Endodermal cell (in vitro differentiated cells): Measurements from ENCODE around the gene POGZ. TPM values are rescaled to one million over a fixed set of nuclear protein-coding genes. Genes with fewer than 3 reads are reported as not detected.

Experiments
- DNase-seq: peaks from one replicate; pipeline ENCODE4 v3.0.0-alpha.2; 2017
- H3K27ac ChIP-seq: 2 replicates; pipeline ENCODE4 v1.5.1; 2013; ENCODE audit warnings: mild to moderate bottlenecking, low read depth, low read length, moderate library complexity
- H3K27me3 ChIP-seq: 2 replicates; pipeline ENCODE4 v1.6.1; 2013; ENCODE audit warnings: mild to moderate bottlenecking, low read length, moderate library complexity; ENCODE audit not compliant: insufficient read depth, control insufficient read depth, poor library complexity, severe bottlenecking
- H3K36me3 ChIP-seq: 2 replicates; pipeline ENCODE4 v1.7.0; 2013; ENCODE audit warnings: mild to moderate bottlenecking, low read length, moderate library complexity; ENCODE audit not compliant: control insufficient read depth, insufficient read depth
- H3K4me1 ChIP-seq: one replicate; pipeline ENCODE4 v1.7.0; 2013; ENCODE audit warnings: low read length; ENCODE audit not compliant: control insufficient read depth, insufficient read depth
- H3K4me3 ChIP-seq: 2 replicates; pipeline ENCODE4 v1.5.1; 2013; ENCODE audit warnings: mild to moderate bottlenecking, low read length, moderate library complexity
- H3K9ac ChIP-seq: 2 replicates; pipeline ENCODE4 v1.6.1; 2013; ENCODE audit warnings: mild to moderate bottlenecking, low read length, moderate library complexity; ENCODE audit not compliant: poor library complexity, severe bottlenecking; ENCODE audit errors: extremely low read depth
- H3K9me3 ChIP-seq: 2 replicates; pipeline ENCODE4 v1.6.1; 2013; ENCODE audit warnings: mild to moderate bottlenecking, low read length, moderate library complexity; ENCODE audit not compliant: control insufficient read depth
- H3K27ac Mint-ChIP-seq: 2 replicates; pipeline ENCODE4 v1.8.0; 2020; ENCODE audit warnings: mixed read lengths
- H3K27me3 Mint-ChIP-seq: 2 replicates; pipeline ENCODE4 v1.8.0; 2021; ENCODE audit warnings: mild to moderate bottlenecking, mixed read lengths; ENCODE audit not compliant: insufficient read depth
- H3K36me3 Mint-ChIP-seq: 2 replicates; pipeline ENCODE4 v1.8.0; 2020; ENCODE audit warnings: low read depth, mixed read lengths
- H3K4me1 Mint-ChIP-seq: 2 replicates; pipeline ENCODE4 v1.8.0; 2020; ENCODE audit warnings: mixed read lengths
- H3K4me3 Mint-ChIP-seq: 2 replicates; pipeline ENCODE4 v1.8.0; 2020; ENCODE audit warnings: mild to moderate bottlenecking, moderate library complexity, mixed read lengths
- H3K9me3 Mint-ChIP-seq: 2 replicates; pipeline ENCODE4 v1.8.0; 2020; ENCODE audit warnings: mild to moderate bottlenecking, mixed read lengths
- CTCF ChIP-seq: fragments of 200-600 bp; sonication (generic); conservative IDR thresholded peaks from 2 replicates; pipeline ENCODE4 v1.5.0; 2021; ENCODE audit warnings: antibody characterized with exemption, mild to moderate bottlenecking
- WGBS, 2 experiments: methylation state at CpG; one replicate each; pipeline versions ENCODE4 v1.1.5 to v1.1.7; 2013; ENCODE audit warnings: missing lambda C conversion rate in 2 of 2, mixed read lengths in 1 of 2; ENCODE audit not compliant: insufficient coverage in 1 of 2, insufficient read length in 1 of 2; 5-methylcytosine and 5-hydroxymethylcytosine counted together
- total RNA-seq, 2 donors: library from RNA; stranded (reverse); fragmentation: NEBNext Ultra II Directional in 1 of 2; extraction: Animal tissue kit (Norgen Biotek cat#: 25700) in 1 of 2; gene quantifications; 2 replicates in 1 of 2; 3 replicates in 1 of 2; pipeline ENCODE4 v1.2.1, GENCODE V29; 2021

POGZ gene
- total RNA-seq, 2 donors from 2014 or later = 138 to 165 TPM

GRCh38 chr1:151476083-151476482 lies 16.8 kb upstream of the POGZ start:
- WGBS, 2 experiments = 84 to 90% methylated on average over 4 to 6 of the region's 6 CpGs

GRCh38 chr1:151475175-151475574 lies 15.9 kb upstream of the POGZ start:
- no peak for DNase-seq
- Mint-ChIP-seq H3K4me1 (peaks cover 20% of the 10 kb centered on the region), H3K27me3 (peaks cover 3% of the 10 kb centered on the region), H3K9me3 (no peaks in the 10 kb centered on the region), H3K4me3 (no peak overlapping the region), H3K36me3 (no peaks in the 10 kb centered on the region), H3K27ac (no peak overlapping the region)
- no peaks in the 10 kb centered on the region for H3K36me3 ChIP-seq
- no peak overlapping the region for H3K4me3 ChIP-seq
- no peaks in the 10 kb centered on the region for H3K9me3 ChIP-seq
- WGBS, 2 experiments = 86 to 95% methylated on average over 1 of the region's 1 CpG
- no peaks in the 10 kb centered on the region for H3K4me1 ChIP-seq
- no peaks in the 10 kb centered on the region for H3K27me3 ChIP-seq
- H3K9ac ChIP-seq = no peak overlapping the region
- no peak for TF ChIP-seq CTCF
- no peak overlapping the region for H3K27ac ChIP-seq

More at GRCh38 chr1:151476083-151476482, 16.8 kb upstream of the POGZ start:
- peaks cover under 1% of the 10 kb centered on the region for H3K9me3 ChIP-seq
- no peaks in the 10 kb centered on the region for H3K27me3 ChIP-seq
- H3K4me1 Mint-ChIP-seq = peaks cover 20% of the 10 kb centered on the region
- H3K27ac ChIP-seq = no peak overlapping the region
- no peak overlapping the region for H3K4me3 Mint-ChIP-seq
- H3K36me3 ChIP-seq = no peaks in the 10 kb centered on the region
- H3K4me1 ChIP-seq = no peaks in the 10 kb centered on the region
- no peaks in the 10 kb centered on the region for H3K9me3 Mint-ChIP-seq
- H3K9ac ChIP-seq = no peak overlapping the region
- H3K27me3 Mint-ChIP-seq = peaks cover 3% of the 10 kb centered on the region
- H3K4me3 ChIP-seq = no peak overlapping the region
- peak; percentile 50 for DNase-seq
- H3K27ac Mint-ChIP-seq = no peak overlapping the region
- H3K36me3 Mint-ChIP-seq = no peaks in the 10 kb centered on the region
- no peak for TF ChIP-seq CTCF

GRCh38 chr1:151474745-151475144 lies 15.5 kb upstream of the POGZ start:
- DNase-seq = no peak

More at GRCh38 chr1:151474745-151475144, 15.5 kb upstream of the POGZ start:
- H3K36me3 Mint-ChIP-seq = no peaks in the 10 kb centered on the region
- Histone ChIP-seq H3K9ac (no peak overlapping the region), H3K4me1 (no peaks in the 10 kb centered on the region), H3K9me3 (no peaks in the 10 kb centered on the region), H3K27me3 (no peaks in the 10 kb centered on the region), H3K4me3 (no peak overlapping the region), H3K27ac (no peak overlapping the region), H3K36me3 (no peaks in the 10 kb centered on the region)
- peaks cover 3% of the 10 kb centered on the region for H3K27me3 Mint-ChIP-seq
- no peak for TF ChIP-seq CTCF
- no peak overlapping the region for H3K4me3 Mint-ChIP-seq
- WGBS, 2 experiments = 94% methylated on average over 3 of the region's 3 CpGs
- no peaks in the 10 kb centered on the region for H3K9me3 Mint-ChIP-seq
- H3K27ac Mint-ChIP-seq = no peak overlapping the region
- peaks cover 20% of the 10 kb centered on the region for H3K4me1 Mint-ChIP-seq
